ENCODE data around the gene DIAPH3. TPM values are rescaled to one million over a fixed set of nuclear protein-coding genes. Genes with fewer than 3 reads are reported as not detected.

The DIAPH3 gene
- total and polyA plus RNA-seq, 8 donors: 3.3 to 19.1 (median 10.6) TPM

GRCh38 chr13:60118696-60119400, 44.9 kb downstream of the DIAPH3 start:
- no peaks in the 10 kb centered on the region for H3K36me3 ChIP-seq
- no peaks in the 10 kb centered on the region for H3K4me1 ChIP-seq
- no peak overlapping the region for H3K27ac ChIP-seq
- TF ChIP-seq, protein P1, sequence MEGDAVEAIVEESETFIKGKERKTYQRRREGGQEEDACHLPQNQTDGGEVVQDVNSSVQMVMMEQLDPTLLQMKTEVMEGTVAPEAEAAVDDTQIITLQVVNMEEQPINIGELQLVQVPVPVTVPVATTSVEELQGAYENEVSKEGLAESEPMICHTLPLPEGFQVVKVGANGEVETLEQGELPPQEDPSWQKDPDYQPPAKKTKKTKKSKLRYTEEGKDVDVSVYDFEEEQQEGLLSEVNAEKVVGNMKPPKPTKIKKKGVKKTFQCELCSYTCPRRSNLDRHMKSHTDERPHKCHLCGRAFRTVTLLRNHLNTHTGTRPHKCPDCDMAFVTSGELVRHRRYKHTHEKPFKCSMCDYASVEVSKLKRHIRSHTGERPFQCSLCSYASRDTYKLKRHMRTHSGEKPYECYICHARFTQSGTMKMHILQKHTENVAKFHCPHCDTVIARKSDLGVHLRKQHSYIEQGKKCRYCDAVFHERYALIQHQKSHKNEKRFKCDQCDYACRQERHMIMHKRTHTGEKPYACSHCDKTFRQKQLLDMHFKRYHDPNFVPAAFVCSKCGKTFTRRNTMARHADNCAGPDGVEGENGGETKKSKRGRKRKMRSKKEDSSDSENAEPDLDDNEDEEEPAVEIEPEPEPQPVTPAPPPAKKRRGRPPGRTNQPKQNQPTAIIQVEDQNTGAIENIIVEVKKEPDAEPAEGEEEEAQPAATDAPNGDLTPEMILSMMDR (IDR thresholded peaks at IDR 0.05): no peak
- DNase-seq (no peak), ATAC-seq (no peak)
- no peaks in the 10 kb centered on the region for H3K27me3 ChIP-seq
- no peak overlapping the region for H3K4me3 ChIP-seq
- intact Hi-C loops (cut with DNase I): no loop called here
- peaks cover 0 to 13% of the 10 kb centered on the region in 2 donors for H3K9me3 ChIP-seq

DNA sequence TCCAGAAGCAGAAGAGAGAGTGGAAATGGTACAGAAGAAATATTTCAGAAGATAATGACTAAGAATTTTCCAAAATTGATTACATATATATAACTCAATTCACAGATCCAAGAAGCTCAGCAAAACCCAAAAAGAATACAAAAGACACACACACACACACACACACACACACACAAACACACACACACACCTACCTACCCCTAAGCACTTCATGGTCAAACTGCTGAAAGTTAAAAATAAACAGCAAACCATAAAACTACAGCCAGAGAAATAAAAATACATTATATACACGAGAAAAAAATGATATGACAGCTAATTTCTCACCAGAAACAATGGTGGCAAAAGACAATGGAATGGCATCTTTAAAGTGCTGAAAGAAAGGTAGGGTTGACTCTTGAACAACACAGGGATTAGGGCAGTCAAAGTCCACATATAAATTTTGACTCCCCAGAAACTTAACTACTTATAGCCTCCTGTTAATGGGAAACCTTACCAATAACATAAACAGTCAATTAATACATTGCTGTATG, 49.2 kb downstream of the DIAPH3 start:
- DNase-seq (no peak), ATAC-seq (no peak)
- H3K27me3 ChIP-seq: no peaks in the 10 kb centered on the region
- TF ChIP-seq, protein P1 (IDR thresholded peaks at IDR 0.05): no peak
- H3K4me1 ChIP-seq: no peaks in the 10 kb centered on the region
- peaks cover 0 to 16% of the 10 kb centered on the region in 2 donors for H3K9me3 ChIP-seq
- no peak overlapping the region for H3K27ac ChIP-seq
- intact Hi-C loops (cut with DNase I): no loop called here
- no peak overlapping the region for H3K4me3 ChIP-seq
- no peaks in the 10 kb centered on the region for H3K36me3 ChIP-seq

DNA sequence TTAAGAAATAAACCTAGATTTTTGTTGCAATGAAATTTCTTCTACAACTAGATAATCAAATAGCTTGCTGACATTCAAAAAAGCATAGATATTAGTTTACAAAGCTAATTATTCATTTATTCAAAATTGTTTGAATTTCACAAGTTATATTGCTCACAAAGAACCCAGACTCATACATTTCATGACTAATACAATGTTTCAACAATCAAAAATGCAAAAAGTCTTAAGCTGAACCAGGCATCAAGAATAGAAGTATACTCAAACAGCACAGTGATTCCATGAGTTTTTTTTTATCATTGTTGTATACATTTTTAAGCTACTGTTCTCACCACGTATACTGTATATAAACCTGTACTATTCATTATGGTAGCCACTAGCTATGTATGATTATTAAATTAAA, 51.0 kb downstream of the DIAPH3 start:
- ATAC-seq (no peak), DNase-seq (no peak)
- H3K9me3 ChIP-seq: peaks cover 0 to 16% of the 10 kb centered on the region in 2 donors
- TF ChIP-seq, protein P1 (IDR thresholded peaks at IDR 0.05): no peak
- H3K4me3 ChIP-seq: no peak overlapping the region
- no peaks in the 10 kb centered on the region for H3K4me1 ChIP-seq
- no peaks in the 10 kb centered on the region for H3K36me3 ChIP-seq
- no peak overlapping the region for H3K27ac ChIP-seq
- no peaks in the 10 kb centered on the region for H3K27me3 ChIP-seq
- intact Hi-C loops (cut with DNase I): no loop called here

DNA sequence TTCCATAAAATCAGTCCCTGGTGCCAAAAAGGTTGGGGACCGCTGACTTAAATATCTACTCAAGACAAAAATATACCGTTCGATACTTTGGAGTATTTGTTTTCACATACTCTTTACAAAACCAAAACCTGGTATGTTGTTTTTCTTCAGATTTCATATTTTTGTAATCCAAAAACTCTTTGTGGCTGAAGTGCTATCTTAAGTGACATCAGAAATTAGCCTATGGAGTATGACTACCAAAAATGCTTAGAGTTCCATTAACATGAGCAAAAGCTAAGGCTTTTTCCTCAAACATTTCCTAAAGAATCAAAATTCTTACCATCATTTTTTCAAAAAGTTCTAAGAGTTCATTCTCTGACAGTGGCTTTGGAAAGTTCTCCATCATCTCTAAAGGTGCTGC, 52.0 kb downstream of the DIAPH3 start:
- Histone ChIP-seq H3K36me3 (no peaks in the 10 kb centered on the region), H3K9me3 (peaks cover 0 to 16% of the 10 kb centered on the region in 2 donors), H3K4me1 (no peaks in the 10 kb centered on the region), H3K4me3 (no peak overlapping the region), H3K27me3 (no peaks in the 10 kb centered on the region), H3K27ac (no peak overlapping the region)
- ATAC-seq (no peak), DNase-seq (no peak)
- TF ChIP-seq, protein P1 (IDR thresholded peaks at IDR 0.05): no peak
- intact Hi-C loops (cut with DNase I): no loop called here

DNA sequence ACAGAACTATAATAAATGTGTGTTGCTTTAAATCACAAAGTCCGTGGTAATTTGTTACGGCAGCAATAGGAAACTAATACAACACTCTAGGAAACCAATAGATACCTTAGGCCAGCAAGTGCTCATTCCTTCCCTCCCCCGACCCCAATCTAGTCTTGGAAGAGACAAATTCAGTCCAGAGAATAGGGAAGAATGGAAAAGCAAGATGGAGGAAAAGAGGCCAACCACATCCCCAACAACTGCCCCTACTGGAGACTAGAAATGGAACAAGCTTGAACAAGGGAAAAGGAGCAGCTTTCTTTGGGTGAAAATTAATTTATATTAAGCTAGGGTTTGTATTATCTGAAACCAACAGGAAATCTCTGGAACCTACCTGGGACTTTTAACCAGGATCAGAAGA, 54.4 kb downstream of the DIAPH3 start:
- TF ChIP-seq, protein P1 (IDR thresholded peaks at IDR 0.05): no peak
- DNase-seq (no peak), ATAC-seq (no peak)
- intact Hi-C loops (cut with DNase I): no loop called here
- no peak overlapping the region for H3K4me3 ChIP-seq
- H3K4me1 ChIP-seq: no peaks in the 10 kb centered on the region
- peaks cover 0 to 6% of the 10 kb centered on the region in 2 donors for H3K9me3 ChIP-seq
- no peak overlapping the region for H3K27ac ChIP-seq
- H3K27me3 ChIP-seq: no peaks in the 10 kb centered on the region
- H3K36me3 ChIP-seq: no peaks in the 10 kb centered on the region

All from left lung (tissue), 10 donors.